K562 (cell line): ENCODE data around the gene RO60. TPM values are rescaled to one million over a fixed set of nuclear protein-coding genes. Genes with fewer than 3 reads are reported as not detected.

Experiments
- C11orf30 ChIP-seq: fragments of 450-650 bp; IDR thresholded peaks from 2 replicates; pipeline ENCODE4 v1.6.1; 2016; ENCODE audit warnings: low read depth, mild to moderate bottlenecking
- FOS ChIP-seq: IDR thresholded peaks from 3 replicates; pipeline ENCODE4 v1.6.1; 2011; ENCODE audit not compliant: insufficient read length; ENCODE audit errors: extremely low read depth
- FOXP1 ChIP-seq: sonication (generic); formaldehyde crosslinking; IDR thresholded peaks from 2 replicates; pipeline ENCODE4 v1.8.0; 2022; ENCODE audit warnings: mild to moderate bottlenecking, missing genetic modification reagents
- GABPA ChIP-seq: fragments of 200-800 bp; sonication (Bioruptor generic); conservative IDR thresholded peaks from 2 replicates; pipeline ENCODE4 v1.6.1; 2016; ENCODE audit warnings: low read depth, missing genetic modification characterization, missing compliant biosample characterization
- GABPB1 ChIP-seq: sonication (generic); formaldehyde crosslinking; IDR thresholded peaks from 2 replicates; pipeline ENCODE4 v1.8.0; 2022; ENCODE audit warnings: mild to moderate bottlenecking, missing genetic modification reagents
- GATAD2B ChIP-seq: fragments of 450-650 bp; IDR thresholded peaks from 2 replicates; pipeline ENCODE4 v1.6.1; 2017; ENCODE audit warnings: mild to moderate bottlenecking, borderline replicate concordance
- GTF2F1 ChIP-seq: IDR thresholded peaks from 2 replicates; pipeline ENCODE4 v1.6.1; 2011; ENCODE audit warnings: low read depth, low read length, improper control_type of control experiment
- HDAC3 ChIP-seq: fragments of 450-650 bp; IDR thresholded peaks from 2 replicates; pipeline ENCODE4 v1.6.1; 2018; ENCODE audit warnings: borderline replicate concordance, mild to moderate bottlenecking, moderate library complexity; ENCODE audit not compliant: partially characterized antibody
- LCOR ChIP-seq: sonication (generic); formaldehyde crosslinking; IDR thresholded peaks from 2 replicates; pipeline ENCODE4 v1.8.0; 2022; ENCODE audit warnings: mild to moderate bottlenecking, missing genetic modification reagents
- MTA1 ChIP-seq: fragments of 450-650 bp; IDR thresholded peaks from 2 replicates; pipeline ENCODE4 v1.6.1; 2017; ENCODE audit warnings: borderline replicate concordance
- NRF1 ChIP-seq, 2 experiments: fragments of 450-650 bp; IDR thresholded peaks in 1 of 2; conservative IDR thresholded peaks in 1 of 2; 2 replicates each; pipeline ENCODE4 v1.6.1; 2014; ENCODE audit warnings: mild to moderate bottlenecking in 2 of 2
- PKNOX1 ChIP-seq: fragments of 450-650 bp; IDR thresholded peaks from 2 replicates; pipeline ENCODE4 v1.6.1; 2016
- SAFB ChIP-seq: fragments of 200-400 bp; formaldehyde crosslinking; IDR thresholded peaks from 2 replicates; pipeline ENCODE4 v1.6.1; 2017; ENCODE audit warnings: low read depth, low read length, borderline replicate concordance
- SIN3A ChIP-seq, 2 experiments: fragments of 150-350 bp in 1 of 2; IDR thresholded peaks; 2 replicates each; pipeline ENCODE4 v1.6.1; 2011 to 2016; ENCODE audit warnings: borderline replicate concordance in 2 of 2, low read depth in 2 of 2, low read length in 2 of 2, mild to moderate bottlenecking in 2 of 2, moderate library complexity in 2 of 2; ENCODE audit not compliant: control insufficient read depth in 1 of 2
- ZNF12 ChIP-seq: sonication (generic); formaldehyde crosslinking; IDR thresholded peaks from 2 replicates; pipeline ENCODE4 v1.4.0; 2020; ENCODE audit warnings: mild to moderate bottlenecking, missing genetic modification reagents
- ZNF217 ChIP-seq: sonication (generic); formaldehyde crosslinking; IDR thresholded peaks from 2 replicates; pipeline ENCODE4 v1.8.0; 2022; ENCODE audit warnings: mild to moderate bottlenecking, missing genetic modification reagents
- ZNF639 ChIP-seq, 2 experiments: fragments of 200-800 bp in 1 of 2; sonication (Bioruptor generic) in 1 of 2; sonication (generic) in 1 of 2; formaldehyde crosslinking in 1 of 2; IDR thresholded peaks in 1 of 2; conservative IDR thresholded peaks in 1 of 2; 2 replicates each; pipeline versions ENCODE4 v1.5.0 to v1.6.1; 2016 to 2020; ENCODE audit warnings: missing compliant biosample characterization in 1 of 2, missing genetic modification characterization in 1 of 2, missing genetic modification reagents in 1 of 2
- ZNF695 ChIP-seq: fragments of 450-650 bp; formaldehyde crosslinking; IDR thresholded peaks from 2 replicates; pipeline ENCODE4 v1.4.0; 2020; ENCODE audit warnings: mild to moderate bottlenecking, moderate library complexity
- polyA plus RNA-seq, 8 experiments: library from polyadenylated mRNA; depleted of rRNA in 4 of 8; stranded (reverse) in 5 of 8; unstranded in 3 of 8; fragments of >200 nt; fragmentation: Nextera tagmentation in 2 of 8; fragmentation: Illumina TruSeq in 1 of 8; extraction: Ambion mirVana in 2 of 8; extraction: Trizol in 1 of 8; gene quantifications; 2 replicates each; pipeline versions ENCODE4 v1.2.1 to v1.2.3, GENCODE V29; 2011 to 2014; ENCODE audit warnings: inconsistent platforms in 1 of 8, missing spikeins in 1 of 8
- total RNA-seq, 7 experiments: library from RNA; depleted of rRNA in 6 of 7; stranded (reverse); fragments of >200 nt in 6 of 7; fragmentation: Illumina TruSeq in 2 of 7; extraction: Trizol in 2 of 7; gene quantifications; 2 replicates each; pipeline versions ENCODE4 v1.2.1 to v1.2.3, GENCODE V29; 2011 to 2021; ENCODE audit warnings: low replicate concordance in 1 of 7
- TF ChIP-seq, protein P1 (sequence below): sonication (generic); formaldehyde crosslinking; IDR thresholded peaks from 2 replicates; pipeline ENCODE4 v1.4.0; 2020; ENCODE audit warnings: mild to moderate bottlenecking, missing genetic modification reagents
- TF ChIP-seq, protein P2 (sequence below): IDR thresholded peaks from 2 replicates; pipeline ENCODE4 v1.6.1; 2012; ENCODE audit warnings: low read depth, low read length, improper control_type of control experiment, borderline replicate concordance

The RO60 gene
- total and polyA plus RNA-seq, 9 of the 15 experiments (the other 6 are each of a cell fraction or from before 2014, with no cell fraction given): 24.9 to 187 (median 101) TPM

DNA sequence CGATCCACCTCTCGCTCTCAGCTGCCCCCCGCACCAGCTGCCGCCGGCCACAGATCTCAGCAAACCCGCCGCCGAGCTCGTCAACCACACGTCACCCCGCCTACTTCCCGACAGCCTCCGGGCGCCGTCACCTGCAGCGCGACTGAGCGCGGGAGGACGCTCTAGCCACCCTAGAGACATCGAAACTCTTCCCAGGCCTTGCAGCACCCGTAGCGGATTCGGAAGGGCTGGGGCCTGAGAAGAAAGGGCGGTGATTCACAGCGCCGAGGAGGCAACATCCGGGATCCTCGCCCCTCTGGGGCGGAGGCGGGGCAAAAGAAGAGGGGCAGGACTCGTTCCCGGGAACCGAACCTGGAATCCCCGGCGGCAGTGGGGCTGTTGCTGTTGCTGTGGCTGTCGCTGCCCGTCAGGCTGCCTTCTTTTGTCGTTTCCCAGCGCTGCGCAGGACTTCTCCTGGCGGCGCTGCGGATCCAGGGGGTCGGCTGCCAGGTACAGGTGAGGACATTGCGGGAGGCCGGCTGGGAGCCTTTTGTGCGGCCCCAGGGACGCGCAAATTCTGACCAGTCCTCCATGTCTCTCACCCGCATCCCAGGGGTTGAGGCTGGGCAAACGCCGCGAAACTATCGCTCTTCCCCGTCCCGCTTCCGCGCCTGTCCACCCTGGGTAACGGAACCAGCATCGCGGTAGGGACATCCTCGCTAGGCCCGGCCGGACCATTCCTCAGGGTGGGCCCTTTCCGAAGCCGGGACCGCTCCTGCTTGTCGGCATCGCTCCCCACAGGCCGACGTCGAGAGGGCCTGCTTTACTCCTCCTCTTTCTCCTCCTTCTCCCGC lies at the start of gene RO60, which contains the start of gene UCHL5 (continued):
- TF ChIP-seq ZNF639 (CRISPR knock-in tag; conservative IDR thresholded peaks at IDR 0.05 in 1 of 2, IDR thresholded peaks at IDR 0.05 in 1 of 2): peak in 1 of 2 experiments; percentile 97; a peak in 2 of 4 replicates
- peak; percentile 88 for TF ChIP-seq GABPA
- no peak for TF ChIP-seq ZNF217 (CRISPR knock-in tag)
- TF ChIP-seq LCOR (CRISPR knock-in tag): peak; percentile 94
- TF ChIP-seq, protein P1, sequence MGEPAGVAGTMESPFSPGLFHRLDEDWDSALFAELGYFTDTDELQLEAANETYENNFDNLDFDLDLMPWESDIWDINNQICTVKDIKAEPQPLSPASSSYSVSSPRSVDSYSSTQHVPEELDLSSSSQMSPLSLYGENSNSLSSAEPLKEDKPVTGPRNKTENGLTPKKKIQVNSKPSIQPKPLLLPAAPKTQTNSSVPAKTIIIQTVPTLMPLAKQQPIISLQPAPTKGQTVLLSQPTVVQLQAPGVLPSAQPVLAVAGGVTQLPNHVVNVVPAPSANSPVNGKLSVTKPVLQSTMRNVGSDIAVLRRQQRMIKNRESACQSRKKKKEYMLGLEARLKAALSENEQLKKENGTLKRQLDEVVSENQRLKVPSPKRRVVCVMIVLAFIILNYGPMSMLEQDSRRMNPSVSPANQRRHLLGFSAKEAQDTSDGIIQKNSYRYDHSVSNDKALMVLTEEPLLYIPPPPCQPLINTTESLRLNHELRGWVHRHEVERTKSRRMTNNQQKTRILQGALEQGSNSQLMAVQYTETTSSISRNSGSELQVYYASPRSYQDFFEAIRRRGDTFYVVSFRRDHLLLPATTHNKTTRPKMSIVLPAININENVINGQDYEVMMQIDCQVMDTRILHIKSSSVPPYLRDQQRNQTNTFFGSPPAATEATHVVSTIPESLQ (CRISPR knock-in tag): peak; percentile 23; the same call in 1 of the 2 replicates
- no peak for TF ChIP-seq ZNF695 (CRISPR knock-in tag)
- TF ChIP-seq NRF1 (conservative IDR thresholded peaks at IDR 0.05 in 1 of 2, IDR thresholded peaks at IDR 0.05 in 1 of 2): peak; percentile 69 to 78
- peak; percentile 56; the same call in 1 of the 2 replicates for TF ChIP-seq GTF2F1
- TF ChIP-seq PKNOX1: peak; percentile 94
- no peak; the same call in 1 of the 2 replicates for TF ChIP-seq ZNF12 (CRISPR knock-in tag)
- no peak; the same call in 1 of the 2 replicates for TF ChIP-seq GATAD2B
- TF ChIP-seq FOXP1 (CRISPR knock-in tag): peak; percentile 70
- peak; percentile 90 to 93; a peak in 3 of 4 replicates for TF ChIP-seq SIN3A (IDR thresholded peaks at IDR 0.05; ENCODE audit: borderline replicate concordance in 2 of 2, control insufficient read depth in 1 of 2, low read depth in 2 of 2, low read length in 2 of 2)
- TF ChIP-seq FOS: no peak
- 0 out of 2 replicates have a peak, but pooled peaks have one; percentile 2 for TF ChIP-seq SAFB
- peak; percentile 94 for TF ChIP-seq C11orf30
- TF ChIP-seq HDAC3: no peak
- TF ChIP-seq MTA1: peak; percentile 97
- peak; percentile 81 for TF ChIP-seq GABPB1 (CRISPR knock-in tag)
- TF ChIP-seq, protein P2, sequence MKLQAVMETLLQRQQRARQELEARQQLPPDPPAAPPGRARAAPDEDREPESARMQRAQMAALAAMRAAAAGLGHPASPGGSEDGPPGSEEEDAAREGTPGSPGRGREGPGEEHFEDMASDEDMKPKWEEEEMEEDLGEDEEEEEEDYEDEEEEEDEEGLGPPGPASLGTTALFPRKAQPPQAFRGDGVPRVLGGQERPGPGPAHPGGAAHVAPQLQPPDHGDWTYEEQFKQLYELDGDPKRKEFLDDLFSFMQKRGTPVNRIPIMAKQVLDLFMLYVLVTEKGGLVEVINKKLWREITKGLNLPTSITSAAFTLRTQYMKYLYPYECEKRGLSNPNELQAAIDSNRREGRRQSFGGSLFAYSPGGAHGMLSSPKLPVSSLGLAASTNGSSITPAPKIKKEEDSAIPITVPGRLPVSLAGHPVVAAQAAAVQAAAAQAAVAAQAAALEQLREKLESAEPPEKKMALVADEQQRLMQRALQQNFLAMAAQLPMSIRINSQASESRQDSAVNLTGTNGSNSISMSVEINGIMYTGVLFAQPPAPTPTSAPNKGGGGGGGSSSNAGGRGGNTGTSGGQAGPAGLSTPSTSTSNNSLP: peak; percentile 65; the same call in 1 of the 2 replicates
